ENCODE results near the gene TNP2. TPM values are rescaled to one million over a fixed set of nuclear protein-coding genes. Genes with fewer than 3 reads are reported as not detected.

The TNP2 gene
- total and polyA plus RNA-seq, 9 of the 15 experiments (the other 6 are each of a cell fraction or from before 2014, with no cell fraction given): not detected

DNA sequence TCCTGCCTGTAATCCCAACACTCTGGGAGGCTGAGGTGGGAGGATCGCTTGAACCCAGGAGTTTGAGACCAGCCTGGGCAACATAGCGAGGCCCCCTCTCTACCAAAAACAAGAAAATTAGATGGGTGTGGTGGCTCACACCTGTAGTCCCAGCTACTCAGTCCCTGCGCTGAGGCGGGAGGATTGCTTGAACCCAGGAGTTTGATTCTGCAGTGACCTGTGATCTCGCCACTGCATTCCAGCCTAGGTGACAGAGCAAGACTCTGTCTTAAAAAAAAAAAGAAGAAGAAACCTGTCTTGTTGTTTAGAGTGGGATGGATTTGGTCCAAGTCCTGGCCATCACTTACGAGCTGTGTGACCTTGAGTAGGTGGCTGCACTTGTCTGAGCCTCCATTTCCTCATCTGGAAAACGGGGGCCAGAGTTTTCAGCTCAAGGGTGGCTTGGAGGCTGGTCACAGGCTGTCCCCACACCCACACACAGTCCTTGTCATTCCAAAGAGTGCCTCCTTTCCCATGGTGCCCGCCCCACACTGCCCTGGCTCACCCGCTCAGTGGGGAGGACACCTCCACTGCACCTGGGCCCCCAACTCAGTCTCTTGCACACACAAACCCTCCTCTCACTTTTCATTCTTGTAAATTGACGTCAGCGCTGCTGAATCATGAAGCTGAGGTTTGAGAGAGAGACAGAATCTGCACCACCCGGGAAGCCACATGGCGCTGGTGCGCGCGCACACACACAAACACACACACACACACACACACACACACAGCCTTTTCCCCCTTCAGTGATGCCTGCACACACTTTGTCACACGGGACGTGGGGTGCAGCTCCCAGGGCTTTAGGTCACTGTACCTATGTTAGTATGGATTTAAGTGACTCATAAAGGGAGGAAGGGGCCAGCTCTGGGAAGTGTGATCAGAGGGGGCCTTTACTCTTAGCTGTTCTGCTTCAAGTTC lies 17.3 kb downstream of the TNP2 start (continued):
- TF ChIP-seq, protein P1, sequence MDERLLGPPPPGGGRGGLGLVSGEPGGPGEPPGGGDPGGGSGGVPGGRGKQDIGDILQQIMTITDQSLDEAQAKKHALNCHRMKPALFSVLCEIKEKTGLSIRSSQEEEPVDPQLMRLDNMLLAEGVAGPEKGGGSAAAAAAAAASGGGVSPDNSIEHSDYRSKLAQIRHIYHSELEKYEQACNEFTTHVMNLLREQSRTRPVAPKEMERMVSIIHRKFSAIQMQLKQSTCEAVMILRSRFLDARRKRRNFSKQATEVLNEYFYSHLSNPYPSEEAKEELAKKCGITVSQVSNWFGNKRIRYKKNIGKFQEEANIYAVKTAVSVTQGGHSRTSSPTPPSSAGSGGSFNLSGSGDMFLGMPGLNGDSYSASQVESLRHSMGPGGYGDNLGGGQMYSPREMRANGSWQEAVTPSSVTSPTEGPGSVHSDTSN (CRISPR knock-in tag; IDR thresholded peaks at IDR 0.05; ENCODE audit: low read depth): no peak
- TF ChIP-seq, protein P1 (tag; conservative IDR thresholded peaks at IDR 0.05; ENCODE audit: low read depth): no peak
- TF ChIP-seq ZNF354B (CRISPR knock-in tag; IDR thresholded peaks at IDR 0.05) (no peak), RCOR1 (IDR thresholded peaks at IDR 0.05; ENCODE audit: borderline replicate concordance in 1 of 2, low read depth in 2 of 2, low read length in 2 of 2) (peak in 1 of 2 experiments; percentile 56; a peak in 1 of 4 replicates), HDAC2 (IDR thresholded peaks at IDR 0.05) (no peak), KDM1A (IDR thresholded peaks at IDR 0.05) (peak; percentile 27 to 61; a peak in 3 of 4 replicates)
- TF ChIP-seq, protein P2, sequence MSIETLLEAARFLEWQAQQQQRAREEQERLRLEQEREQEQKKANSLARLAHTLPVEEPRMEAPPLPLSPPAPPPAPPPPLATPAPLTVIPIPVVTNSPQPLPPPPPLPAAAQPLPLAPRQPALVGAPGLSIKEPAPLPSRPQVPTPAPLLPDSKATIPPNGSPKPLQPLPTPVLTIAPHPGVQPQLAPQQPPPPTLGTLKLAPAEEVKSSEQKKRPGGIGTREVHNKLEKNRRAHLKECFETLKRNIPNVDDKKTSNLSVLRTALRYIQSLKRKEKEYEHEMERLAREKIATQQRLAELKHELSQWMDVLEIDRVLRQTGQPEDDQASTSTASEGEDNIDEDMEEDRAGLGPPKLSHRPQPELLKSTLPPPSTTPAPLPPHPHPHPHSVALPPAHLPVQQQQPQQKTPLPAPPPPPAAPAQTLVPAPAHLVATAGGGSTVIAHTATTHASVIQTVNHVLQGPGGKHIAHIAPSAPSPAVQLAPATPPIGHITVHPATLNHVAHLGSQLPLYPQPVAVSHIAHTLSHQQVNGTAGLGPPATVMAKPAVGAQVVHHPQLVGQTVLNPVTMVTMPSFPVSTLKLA (conservative IDR thresholded peaks at IDR 0.05): peak in 1 of 2 experiments; percentile 47; a peak in 1 of 4 replicates
- TF ChIP-seq, protein P3, sequence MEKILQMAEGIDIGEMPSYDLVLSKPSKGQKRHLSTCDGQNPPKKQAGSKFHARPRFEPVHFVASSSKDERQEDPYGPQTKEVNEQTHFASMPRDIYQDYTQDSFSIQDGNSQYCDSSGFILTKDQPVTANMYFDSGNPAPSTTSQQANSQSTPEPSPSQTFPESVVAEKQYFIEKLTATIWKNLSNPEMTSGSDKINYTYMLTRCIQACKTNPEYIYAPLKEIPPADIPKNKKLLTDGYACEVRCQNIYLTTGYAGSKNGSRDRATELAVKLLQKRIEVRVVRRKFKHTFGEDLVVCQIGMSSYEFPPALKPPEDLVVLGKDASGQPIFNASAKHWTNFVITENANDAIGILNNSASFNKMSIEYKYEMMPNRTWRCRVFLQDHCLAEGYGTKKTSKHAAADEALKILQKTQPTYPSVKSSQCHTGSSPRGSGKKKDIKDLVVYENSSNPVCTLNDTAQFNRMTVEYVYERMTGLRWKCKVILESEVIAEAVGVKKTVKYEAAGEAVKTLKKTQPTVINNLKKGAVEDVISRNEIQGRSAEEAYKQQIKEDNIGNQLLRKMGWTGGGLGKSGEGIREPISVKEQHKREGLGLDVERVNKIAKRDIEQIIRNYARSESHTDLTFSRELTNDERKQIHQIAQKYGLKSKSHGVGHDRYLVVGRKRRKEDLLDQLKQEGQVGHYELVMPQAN (IDR thresholded peaks at IDR 0.05; ENCODE audit: borderline replicate concordance): 0 out of 2 replicates have a peak, but pooled peaks have one; percentile 30
- TF ChIP-seq, protein P4, sequence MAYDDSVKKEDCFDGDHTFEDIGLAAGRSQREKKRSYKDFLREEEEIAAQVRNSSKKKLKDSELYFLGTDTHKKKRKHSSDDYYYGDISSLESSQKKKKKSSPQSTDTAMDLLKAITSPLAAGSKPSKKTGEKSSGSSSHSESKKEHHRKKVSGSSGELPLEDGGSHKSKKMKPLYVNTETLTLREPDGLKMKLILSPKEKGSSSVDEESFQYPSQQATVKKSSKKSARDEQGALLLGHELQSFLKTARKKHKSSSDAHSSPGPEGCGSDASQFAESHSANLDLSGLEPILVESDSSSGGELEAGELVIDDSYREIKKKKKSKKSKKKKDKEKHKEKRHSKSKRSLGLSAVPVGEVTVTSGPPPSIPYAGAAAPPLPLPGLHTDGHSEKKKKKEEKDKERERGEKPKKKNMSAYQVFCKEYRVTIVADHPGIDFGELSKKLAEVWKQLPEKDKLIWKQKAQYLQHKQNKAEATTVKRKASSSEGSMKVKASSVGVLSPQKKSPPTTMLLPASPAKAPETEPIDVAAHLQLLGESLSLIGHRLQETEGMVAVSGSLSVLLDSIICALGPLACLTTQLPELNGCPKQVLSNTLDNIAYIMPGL (CRISPR knock-in tag; IDR thresholded peaks at IDR 0.05): no peak
- TF ChIP-seq, protein P5, sequence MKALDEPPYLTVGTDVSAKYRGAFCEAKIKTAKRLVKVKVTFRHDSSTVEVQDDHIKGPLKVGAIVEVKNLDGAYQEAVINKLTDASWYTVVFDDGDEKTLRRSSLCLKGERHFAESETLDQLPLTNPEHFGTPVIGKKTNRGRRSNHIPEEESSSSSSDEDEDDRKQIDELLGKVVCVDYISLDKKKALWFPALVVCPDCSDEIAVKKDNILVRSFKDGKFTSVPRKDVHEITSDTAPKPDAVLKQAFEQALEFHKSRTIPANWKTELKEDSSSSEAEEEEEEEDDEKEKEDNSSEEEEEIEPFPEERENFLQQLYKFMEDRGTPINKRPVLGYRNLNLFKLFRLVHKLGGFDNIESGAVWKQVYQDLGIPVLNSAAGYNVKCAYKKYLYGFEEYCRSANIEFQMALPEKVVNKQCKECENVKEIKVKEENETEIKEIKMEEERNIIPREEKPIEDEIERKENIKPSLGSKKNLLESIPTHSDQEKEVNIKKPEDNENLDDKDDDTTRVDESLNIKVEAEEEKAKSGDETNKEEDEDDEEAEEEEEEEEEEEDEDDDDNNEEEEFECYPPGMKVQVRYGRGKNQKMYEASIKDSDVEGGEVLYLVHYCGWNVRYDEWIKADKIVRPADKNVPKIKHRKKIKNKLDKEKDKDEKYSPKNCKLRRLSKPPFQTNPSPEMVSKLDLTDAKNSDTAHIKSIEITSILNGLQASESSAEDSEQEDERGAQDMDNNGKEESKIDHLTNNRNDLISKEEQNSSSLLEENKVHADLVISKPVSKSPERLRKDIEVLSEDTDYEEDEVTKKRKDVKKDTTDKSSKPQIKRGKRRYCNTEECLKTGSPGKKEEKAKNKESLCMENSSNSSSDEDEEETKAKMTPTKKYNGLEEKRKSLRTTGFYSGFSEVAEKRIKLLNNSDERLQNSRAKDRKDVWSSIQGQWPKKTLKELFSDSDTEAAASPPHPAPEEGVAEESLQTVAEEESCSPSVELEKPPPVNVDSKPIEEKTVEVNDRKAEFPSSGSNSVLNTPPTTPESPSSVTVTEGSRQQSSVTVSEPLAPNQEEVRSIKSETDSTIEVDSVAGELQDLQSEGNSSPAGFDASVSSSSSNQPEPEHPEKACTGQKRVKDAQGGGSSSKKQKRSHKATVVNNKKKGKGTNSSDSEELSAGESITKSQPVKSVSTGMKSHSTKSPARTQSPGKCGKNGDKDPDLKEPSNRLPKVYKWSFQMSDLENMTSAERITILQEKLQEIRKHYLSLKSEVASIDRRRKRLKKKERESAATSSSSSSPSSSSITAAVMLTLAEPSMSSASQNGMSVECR (CRISPR knock-in tag; IDR thresholded peaks at IDR 0.05): no peak
- TF ChIP-seq, protein P6, sequence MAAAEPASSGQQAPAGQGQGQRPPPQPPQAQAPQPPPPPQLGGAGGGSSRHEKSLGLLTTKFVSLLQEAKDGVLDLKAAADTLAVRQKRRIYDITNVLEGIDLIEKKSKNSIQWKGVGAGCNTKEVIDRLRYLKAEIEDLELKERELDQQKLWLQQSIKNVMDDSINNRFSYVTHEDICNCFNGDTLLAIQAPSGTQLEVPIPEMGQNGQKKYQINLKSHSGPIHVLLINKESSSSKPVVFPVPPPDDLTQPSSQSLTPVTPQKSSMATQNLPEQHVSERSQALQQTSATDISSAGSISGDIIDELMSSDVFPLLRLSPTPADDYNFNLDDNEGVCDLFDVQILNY (CRISPR knock-in tag; IDR thresholded peaks at IDR 0.05): no peak

Data from K562 (cell line).